ENCODE measurements around the gene TBX10.

GRCh38 chr11:67611704-67612587 is 27.6 kb downstream of the TBX10 start:
- TF ChIP-seq CTCF (IDR thresholded peaks at IDR 0.05; ENCODE audit: low read depth, low read length, poor library complexity, severe bottlenecking) (no peak), EZH2phosphoT487 (IDR thresholded peaks at IDR 0.05; ENCODE audit: borderline replicate concordance, low read length) (no peak)
